ENCODE results near the gene BRD7. TPM values are rescaled to one million over a fixed set of nuclear protein-coding genes. Genes with fewer than 3 reads are reported as not detected.

BRD7 gene
- total and polyA plus RNA-seq, 2 of the 13 experiments (the other 11 are each of a cell fraction or from before 2014, with no cell fraction given), result 82.3 to 149 TPM

DNA sequence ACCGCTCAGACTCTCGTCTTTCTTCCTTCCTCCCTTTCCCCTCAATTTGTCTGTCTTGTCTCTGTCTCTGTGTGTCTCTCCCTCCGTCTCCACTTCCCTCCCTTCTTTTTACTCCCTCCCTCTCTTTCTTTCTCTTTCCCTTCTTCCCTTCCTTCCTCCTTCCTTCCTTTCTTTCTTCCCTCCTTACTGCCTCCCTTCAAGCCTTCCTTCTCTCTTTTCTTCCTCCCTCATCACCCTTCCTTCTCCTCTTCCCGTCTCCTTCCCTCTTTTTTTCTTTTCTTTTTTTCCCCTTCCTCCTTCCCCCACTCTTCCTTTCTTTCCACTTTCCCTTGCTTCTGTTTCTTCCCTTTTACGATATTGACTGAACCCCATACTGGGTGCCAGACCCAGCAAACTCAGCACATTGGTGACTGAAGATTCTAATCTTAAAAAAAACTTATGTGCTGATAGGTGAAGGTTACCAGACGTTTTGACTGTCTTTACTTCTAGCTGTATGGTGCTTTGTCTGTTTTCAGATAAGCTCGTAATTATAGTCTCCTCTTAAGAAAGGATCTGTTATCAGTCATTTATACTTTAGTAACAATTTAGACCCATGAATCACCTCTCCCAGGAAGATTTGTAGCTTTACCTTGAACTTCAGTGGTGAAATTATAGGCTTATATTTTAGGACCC lies 481 bp upstream of the BRD7 start (continued):
- TF ChIP-seq, protein P1, sequence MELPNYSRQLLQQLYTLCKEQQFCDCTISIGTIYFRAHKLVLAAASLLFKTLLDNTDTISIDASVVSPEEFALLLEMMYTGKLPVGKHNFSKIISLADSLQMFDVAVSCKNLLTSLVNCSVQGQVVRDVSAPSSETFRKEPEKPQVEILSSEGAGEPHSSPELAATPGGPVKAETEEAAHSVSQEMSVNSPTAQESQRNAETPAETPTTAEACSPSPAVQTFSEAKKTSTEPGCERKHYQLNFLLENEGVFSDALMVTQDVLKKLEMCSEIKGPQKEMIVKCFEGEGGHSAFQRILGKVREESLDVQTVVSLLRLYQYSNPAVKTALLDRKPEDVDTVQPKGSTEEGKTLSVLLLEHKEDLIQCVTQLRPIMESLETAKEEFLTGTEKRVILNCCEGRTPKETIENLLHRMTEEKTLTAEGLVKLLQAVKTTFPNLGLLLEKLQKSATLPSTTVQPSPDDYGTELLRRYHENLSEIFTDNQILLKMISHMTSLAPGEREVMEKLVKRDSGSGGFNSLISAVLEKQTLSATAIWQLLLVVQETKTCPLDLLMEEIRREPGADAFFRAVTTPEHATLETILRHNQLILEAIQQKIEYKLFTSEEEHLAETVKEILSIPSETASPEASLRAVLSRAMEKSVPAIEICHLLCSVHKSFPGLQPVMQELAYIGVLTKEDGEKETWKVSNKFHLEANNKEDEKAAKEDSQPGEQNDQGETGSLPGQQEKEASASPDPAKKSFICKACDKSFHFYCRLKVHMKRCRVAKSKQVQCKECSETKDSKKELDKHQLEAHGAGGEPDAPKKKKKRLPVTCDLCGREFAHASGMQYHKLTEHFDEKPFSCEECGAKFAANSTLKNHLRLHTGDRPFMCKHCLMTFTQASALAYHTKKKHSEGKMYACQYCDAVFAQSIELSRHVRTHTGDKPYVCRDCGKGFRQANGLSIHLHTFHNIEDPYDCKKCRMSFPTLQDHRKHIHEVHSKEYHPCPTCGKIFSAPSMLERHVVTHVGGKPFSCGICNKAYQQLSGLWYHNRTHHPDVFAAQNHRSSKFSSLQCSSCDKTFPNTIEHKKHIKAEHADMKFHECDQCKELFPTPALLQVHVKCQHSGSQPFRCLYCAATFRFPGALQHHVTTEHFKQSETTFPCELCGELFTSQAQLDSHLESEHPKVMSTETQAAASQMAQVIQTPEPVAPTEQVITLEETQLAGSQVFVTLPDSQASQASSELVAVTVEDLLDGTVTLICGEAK (IDR thresholded peaks at IDR 0.05), result peak; percentile 32; the same call in 1 of the 2 replicates
- TF ChIP-seq, protein P1 (CRISPR knock-in tag; IDR thresholded peaks at IDR 0.05), result no peak
- peak; percentile 88; the same call in 1 of the 2 replicates for TF ChIP-seq ARNT (IDR thresholded peaks at IDR 0.05)
- TF ChIP-seq SIN3B (IDR thresholded peaks at IDR 0.05; ENCODE audit: low read length), result no peak
- TF ChIP-seq ESRRA (CRISPR knock-in tag; IDR thresholded peaks at IDR 0.05; ENCODE audit: low read depth), result no peak
- TF ChIP-seq FOXK2 (IDR thresholded peaks at IDR 0.05), result peak; percentile 39; the same call in 1 of the 2 replicates
- 0 out of 2 replicates have a peak, but pooled peaks have one; percentile 9 for TF ChIP-seq ATF7 (IDR thresholded peaks at IDR 0.05)
- no peak for TF ChIP-seq ATF7 (CRISPR knock-in tag; IDR thresholded peaks at IDR 0.05)
- TF ChIP-seq ZNF12 (CRISPR knock-in tag; IDR thresholded peaks at IDR 0.05), result no peak
- TF ChIP-seq, protein P2, sequence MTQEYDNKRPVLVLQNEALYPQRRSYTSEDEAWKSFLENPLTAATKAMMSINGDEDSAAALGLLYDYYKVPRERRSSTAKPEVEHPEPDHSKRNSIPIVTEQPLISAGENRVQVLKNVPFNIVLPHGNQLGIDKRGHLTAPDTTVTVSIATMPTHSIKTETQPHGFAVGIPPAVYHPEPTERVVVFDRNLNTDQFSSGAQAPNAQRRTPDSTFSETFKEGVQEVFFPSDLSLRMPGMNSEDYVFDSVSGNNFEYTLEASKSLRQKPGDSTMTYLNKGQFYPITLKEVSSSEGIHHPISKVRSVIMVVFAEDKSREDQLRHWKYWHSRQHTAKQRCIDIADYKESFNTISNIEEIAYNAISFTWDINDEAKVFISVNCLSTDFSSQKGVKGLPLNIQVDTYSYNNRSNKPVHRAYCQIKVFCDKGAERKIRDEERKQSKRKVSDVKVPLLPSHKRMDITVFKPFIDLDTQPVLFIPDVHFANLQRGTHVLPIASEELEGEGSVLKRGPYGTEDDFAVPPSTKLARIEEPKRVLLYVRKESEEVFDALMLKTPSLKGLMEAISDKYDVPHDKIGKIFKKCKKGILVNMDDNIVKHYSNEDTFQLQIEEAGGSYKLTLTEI (CRISPR knock-in tag; conservative IDR thresholded peaks at IDR 0.05), result no peak
- TF ChIP-seq JUNB (CRISPR knock-in tag; IDR thresholded peaks at IDR 0.05; ENCODE audit: borderline replicate concordance), result 0 out of 2 replicates have a peak, but pooled peaks have one; percentile 29
- TF ChIP-seq, protein P3, sequence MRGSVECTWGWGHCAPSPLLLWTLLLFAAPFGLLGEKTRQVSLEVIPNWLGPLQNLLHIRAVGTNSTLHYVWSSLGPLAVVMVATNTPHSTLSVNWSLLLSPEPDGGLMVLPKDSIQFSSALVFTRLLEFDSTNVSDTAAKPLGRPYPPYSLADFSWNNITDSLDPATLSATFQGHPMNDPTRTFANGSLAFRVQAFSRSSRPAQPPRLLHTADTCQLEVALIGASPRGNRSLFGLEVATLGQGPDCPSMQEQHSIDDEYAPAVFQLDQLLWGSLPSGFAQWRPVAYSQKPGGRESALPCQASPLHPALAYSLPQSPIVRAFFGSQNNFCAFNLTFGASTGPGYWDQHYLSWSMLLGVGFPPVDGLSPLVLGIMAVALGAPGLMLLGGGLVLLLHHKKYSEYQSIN (CRISPR knock-in tag; IDR thresholded peaks at IDR 0.05; ENCODE audit: borderline replicate concordance), result no peak
- TF ChIP-seq FOXA1 (IDR thresholded peaks at IDR 0.05), result 0 out of 2 replicates have a peak, but pooled peaks have one; percentile 36
- no peak for TF ChIP-seq FOXA1 (CRISPR knock-in tag; IDR thresholded peaks at IDR 0.05)
- peak; percentile 69; the same call in 1 of the 2 replicates for TF ChIP-seq ATM (IDR thresholded peaks at IDR 0.05; ENCODE audit: borderline replicate concordance)
- TF ChIP-seq GFI1 (CRISPR knock-in tag; IDR thresholded peaks at IDR 0.05; ENCODE audit: borderline replicate concordance), result no peak
- TF ChIP-seq JARID2 (CRISPR knock-in tag; IDR thresholded peaks at IDR 0.05; ENCODE audit: insufficient replicate concordance), result no peak
- no peak for TF ChIP-seq ZNF484 (CRISPR knock-in tag; IDR thresholded peaks at IDR 0.05; ENCODE audit: borderline replicate concordance, low read depth)
- no peak for TF ChIP-seq KLF16 (CRISPR knock-in tag; IDR thresholded peaks at IDR 0.05)
- no peak for TF ChIP-seq RAD21 (CRISPR knock-in tag; IDR thresholded peaks at IDR 0.05)

Measured in HepG2 (cell line).